Peyer's patch (tissue), 4 donors: ENCODE measurements around the gene RASGRF2. TPM values are rescaled to one million over a fixed set of nuclear protein-coding genes. Genes with fewer than 3 reads are reported as not detected.

Source experiments
- DNase-seq, 3 donors: peaks; one replicate each; pipeline ENCODE4 v3.0.0-alpha.2; 2017 to 2019
- H3K27ac ChIP-seq, 4 donors: fragments of 200-600 bp; sonication (generic); one replicate each; pipeline ENCODE4 v1.5.1; 2016 to 2019
- H3K27me3 ChIP-seq, 2 donors: fragments of 200-600 bp; sonication (generic); one replicate each; pipeline ENCODE4 v1.5.1; 2019
- H3K36me3 ChIP-seq, 3 donors: fragments of 200-600 bp; sonication (generic); one replicate each; pipeline ENCODE4 v1.5.1; 2016 to 2019
- H3K4me1 ChIP-seq, 4 donors: fragments of 200-600 bp; sonication (generic); one replicate each; pipeline ENCODE4 v1.5.1; 2016 to 2019
- H3K4me3 ChIP-seq, 4 donors: fragments of 200-600 bp; sonication (generic); 1 replicate in 3 of 4; 2 replicates in 1 of 4; pipeline ENCODE4 v1.5.1; 2016 to 2019; ENCODE audit warnings: mild to moderate bottlenecking in 1 of 4
- H3K9me3 ChIP-seq, 4 donors: fragments of 200-600 bp; sonication (generic); one replicate each; pipeline ENCODE4 v1.5.1; 2016 to 2019; ENCODE audit warnings: mild to moderate bottlenecking in 1 of 4
- POLR2A ChIP-seq, 2 donors: fragments of 450-650 bp; IDR thresholded peaks; one replicate each; pipeline ENCODE4 v1.5.1; 2017; ENCODE audit warnings: antibody characterized with exemption in 2 of 2, mild to moderate bottlenecking in 2 of 2, moderate library complexity in 2 of 2
- total RNA-seq, 4 donors: library from RNA; depleted of rRNA; stranded (reverse); fragments of >200 nt; gene quantifications; one replicate each; pipeline ENCODE4 v1.1.0, GENCODE V29; 2016
- TF ChIP-seq, protein P1 (sequence below), 6 experiments: fragments of 450-650 bp in 4 of 6; fragments of 200-600 bp in 2 of 6; sonication (generic) in 1 of 6; IDR thresholded peaks; one replicate each; pipeline ENCODE4 v1.5.1; 2017 to 2019; ENCODE audit warnings: antibody characterized with exemption in 6 of 6, mild to moderate bottlenecking in 3 of 6, moderate library complexity in 1 of 6

RASGRF2 gene
- total RNA-seq, 4 donors from 2014 or later = 6.0 to 17.3 (median 8.7) TPM

DNA sequence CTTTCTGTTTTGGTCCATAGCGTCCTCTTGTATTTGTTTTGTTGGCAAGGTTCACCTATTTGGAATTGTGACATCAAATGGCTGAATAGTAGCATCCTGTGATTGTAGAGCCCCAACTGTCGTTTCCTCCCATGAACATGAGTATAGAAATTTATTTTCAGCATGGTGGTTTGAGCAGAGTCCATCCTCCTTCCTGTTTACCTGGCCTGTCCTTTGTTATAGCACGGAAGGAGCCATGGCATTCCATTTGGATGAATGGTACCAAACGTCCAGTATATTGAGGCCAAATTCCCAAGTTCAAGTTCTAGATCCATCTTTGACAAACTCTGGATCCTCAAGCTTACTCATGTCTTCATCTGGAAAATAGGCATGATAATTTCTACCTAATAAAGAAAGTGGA, 16.8 kb downstream of the RASGRF2 start:
- no peaks in the 10 kb centered on the region for H3K9me3 ChIP-seq
- H3K4me3 ChIP-seq = no peak overlapping the region
- H3K4me1 ChIP-seq = no peaks in the 10 kb centered on the region
- no peaks in the 10 kb centered on the region for H3K36me3 ChIP-seq
- TF ChIP-seq POLR2A (IDR thresholded peaks at IDR 0.05) = no peak
- TF ChIP-seq, protein P1, sequence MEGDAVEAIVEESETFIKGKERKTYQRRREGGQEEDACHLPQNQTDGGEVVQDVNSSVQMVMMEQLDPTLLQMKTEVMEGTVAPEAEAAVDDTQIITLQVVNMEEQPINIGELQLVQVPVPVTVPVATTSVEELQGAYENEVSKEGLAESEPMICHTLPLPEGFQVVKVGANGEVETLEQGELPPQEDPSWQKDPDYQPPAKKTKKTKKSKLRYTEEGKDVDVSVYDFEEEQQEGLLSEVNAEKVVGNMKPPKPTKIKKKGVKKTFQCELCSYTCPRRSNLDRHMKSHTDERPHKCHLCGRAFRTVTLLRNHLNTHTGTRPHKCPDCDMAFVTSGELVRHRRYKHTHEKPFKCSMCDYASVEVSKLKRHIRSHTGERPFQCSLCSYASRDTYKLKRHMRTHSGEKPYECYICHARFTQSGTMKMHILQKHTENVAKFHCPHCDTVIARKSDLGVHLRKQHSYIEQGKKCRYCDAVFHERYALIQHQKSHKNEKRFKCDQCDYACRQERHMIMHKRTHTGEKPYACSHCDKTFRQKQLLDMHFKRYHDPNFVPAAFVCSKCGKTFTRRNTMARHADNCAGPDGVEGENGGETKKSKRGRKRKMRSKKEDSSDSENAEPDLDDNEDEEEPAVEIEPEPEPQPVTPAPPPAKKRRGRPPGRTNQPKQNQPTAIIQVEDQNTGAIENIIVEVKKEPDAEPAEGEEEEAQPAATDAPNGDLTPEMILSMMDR (IDR thresholded peaks at IDR 0.05) = no peak
- no peak overlapping the region for H3K27ac ChIP-seq
- no peak for DNase-seq
- no peaks in the 10 kb centered on the region for H3K27me3 ChIP-seq

DNA sequence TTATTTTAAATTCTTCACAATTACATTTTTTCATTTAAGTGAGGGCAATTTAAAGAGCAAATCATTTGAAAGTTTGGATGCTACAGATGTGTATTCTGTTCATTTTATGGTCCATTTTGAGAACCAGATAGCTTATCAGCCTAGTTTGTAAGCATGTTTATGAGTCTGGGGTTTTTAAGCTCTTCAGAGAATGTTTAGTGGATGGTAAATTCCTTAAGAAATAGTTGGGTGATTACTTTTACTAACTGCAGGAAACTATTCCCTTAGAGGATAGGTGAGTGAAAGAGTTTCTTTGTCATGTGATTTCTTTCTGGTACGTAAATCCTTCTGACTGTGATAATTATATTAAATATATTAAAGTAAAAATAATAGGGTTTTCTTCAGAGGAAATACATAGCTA, 17.6 kb downstream of the RASGRF2 start:
- TF ChIP-seq, protein P1 (IDR thresholded peaks at IDR 0.05) = no peak
- no peak for TF ChIP-seq POLR2A (IDR thresholded peaks at IDR 0.05)
- no peak overlapping the region for H3K27ac ChIP-seq
- no peak for DNase-seq
- no peaks in the 10 kb centered on the region for H3K4me1 ChIP-seq
- H3K36me3 ChIP-seq = no peaks in the 10 kb centered on the region
- H3K9me3 ChIP-seq = no peaks in the 10 kb centered on the region
- H3K27me3 ChIP-seq = no peaks in the 10 kb centered on the region
- no peak overlapping the region for H3K4me3 ChIP-seq

DNA sequence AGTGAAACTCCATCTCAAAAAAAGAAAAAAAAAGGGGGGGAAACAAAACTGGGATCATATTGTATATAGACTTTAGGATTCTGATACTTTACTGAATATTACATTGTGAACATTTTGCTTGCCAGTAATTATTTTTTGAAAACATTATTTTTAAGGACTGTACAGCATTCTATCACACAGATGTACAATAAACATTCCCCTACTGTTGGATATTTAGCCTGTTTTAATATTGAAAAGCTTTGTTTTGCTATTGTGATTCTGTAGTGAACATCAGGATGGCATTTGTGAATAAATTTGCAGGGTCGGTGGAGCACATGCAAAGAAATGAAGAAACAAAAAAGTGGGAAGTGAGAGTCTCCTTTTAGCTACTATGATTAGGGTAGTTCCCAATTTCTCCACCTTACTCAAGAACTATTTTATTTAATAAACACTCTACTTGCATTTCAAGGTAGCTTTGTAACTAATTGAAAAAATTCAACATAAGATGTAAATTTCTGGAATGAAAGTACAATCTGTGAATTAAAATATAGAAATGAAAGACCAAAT, 18.7 kb downstream of the RASGRF2 start:
- no peak for DNase-seq
- Histone ChIP-seq H3K4me1 (no peaks in the 10 kb centered on the region), H3K27me3 (no peaks in the 10 kb centered on the region), H3K27ac (no peak overlapping the region), H3K9me3 (no peaks in the 10 kb centered on the region), H3K4me3 (no peak overlapping the region), H3K36me3 (no peaks in the 10 kb centered on the region)
- no peak for TF ChIP-seq POLR2A (IDR thresholded peaks at IDR 0.05)
- TF ChIP-seq, protein P1 (IDR thresholded peaks at IDR 0.05) = no peak

DNA sequence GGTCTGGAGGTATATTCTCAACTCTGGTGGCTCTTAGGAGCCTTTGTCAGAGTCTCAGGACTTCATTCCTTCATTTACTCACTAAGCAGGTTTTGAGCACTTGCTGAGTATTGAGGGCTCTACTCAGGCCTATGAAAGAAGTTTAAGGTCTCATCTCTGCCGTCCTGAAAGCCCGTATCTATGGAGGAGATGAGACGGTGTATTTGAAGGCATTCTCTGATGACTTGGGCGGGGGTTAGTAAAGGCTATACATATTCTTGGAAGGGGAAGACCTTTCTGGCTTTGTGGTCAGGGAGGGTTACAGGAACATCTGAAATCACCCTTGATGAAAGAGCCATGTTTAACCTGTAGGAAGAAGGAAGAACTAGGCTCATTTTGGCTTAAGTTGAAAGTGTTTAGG, 21.9 kb downstream of the RASGRF2 start:
- H3K4me1 ChIP-seq = no peaks in the 10 kb centered on the region
- TF ChIP-seq, protein P1 (IDR thresholded peaks at IDR 0.05) = no peak
- no peak for TF ChIP-seq POLR2A (IDR thresholded peaks at IDR 0.05)
- H3K4me3 ChIP-seq = no peak overlapping the region
- no peaks in the 10 kb centered on the region for H3K36me3 ChIP-seq
- no peak for DNase-seq
- no peaks in the 10 kb centered on the region for H3K9me3 ChIP-seq
- no peaks in the 10 kb centered on the region for H3K27me3 ChIP-seq
- H3K27ac ChIP-seq = no peak overlapping the region

DNA sequence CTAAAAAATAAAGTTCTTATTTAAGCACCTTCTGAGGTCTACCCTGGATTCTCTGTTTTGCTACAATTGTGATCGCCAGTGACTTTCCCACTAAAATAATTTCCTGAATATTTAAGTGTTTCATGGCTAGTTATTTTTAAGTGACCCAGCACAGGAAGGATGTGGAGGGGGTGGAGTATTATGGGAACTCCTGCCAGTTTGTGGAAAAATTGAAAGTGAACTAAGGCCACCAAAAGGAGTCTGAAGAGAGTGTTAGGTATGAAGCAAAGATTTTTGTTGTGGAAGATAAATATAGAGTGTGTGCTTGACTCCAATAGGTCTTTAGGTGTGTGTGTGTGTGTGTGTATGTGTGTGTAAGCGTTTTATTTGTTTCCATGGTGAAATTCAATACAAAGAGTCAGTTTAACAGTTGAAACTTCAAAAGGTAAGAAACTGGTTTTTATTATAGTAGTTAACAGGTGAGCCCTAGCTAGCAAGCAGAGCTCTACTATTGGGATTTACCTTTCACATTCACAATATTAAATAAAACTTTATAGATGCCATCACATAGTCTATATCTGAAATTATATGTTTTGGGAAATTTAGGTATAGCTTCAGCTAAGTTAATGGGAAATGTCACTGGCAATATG, 25.6 kb downstream of the RASGRF2 start:
- Histone ChIP-seq H3K27ac (no peak overlapping the region), H3K27me3 (no peaks in the 10 kb centered on the region), H3K9me3 (no peaks in the 10 kb centered on the region), H3K4me1 (no peaks in the 10 kb centered on the region), H3K36me3 (no peaks in the 10 kb centered on the region), H3K4me3 (no peak overlapping the region)
- no peak for DNase-seq
- TF ChIP-seq, protein P1 (IDR thresholded peaks at IDR 0.05) = no peak
- no peak for TF ChIP-seq POLR2A (IDR thresholded peaks at IDR 0.05)
